ENCODE results near the gene TIE1. TPM values are rescaled to one million over a fixed set of nuclear protein-coding genes. Genes with fewer than 3 reads are reported as not detected.

TIE1 gene
- total and polyA plus RNA-seq, 2 of the 13 experiments (the other 11 are each of a cell fraction or from before 2014, with no cell fraction given) = 0.58 to 0.84 TPM

DNA sequence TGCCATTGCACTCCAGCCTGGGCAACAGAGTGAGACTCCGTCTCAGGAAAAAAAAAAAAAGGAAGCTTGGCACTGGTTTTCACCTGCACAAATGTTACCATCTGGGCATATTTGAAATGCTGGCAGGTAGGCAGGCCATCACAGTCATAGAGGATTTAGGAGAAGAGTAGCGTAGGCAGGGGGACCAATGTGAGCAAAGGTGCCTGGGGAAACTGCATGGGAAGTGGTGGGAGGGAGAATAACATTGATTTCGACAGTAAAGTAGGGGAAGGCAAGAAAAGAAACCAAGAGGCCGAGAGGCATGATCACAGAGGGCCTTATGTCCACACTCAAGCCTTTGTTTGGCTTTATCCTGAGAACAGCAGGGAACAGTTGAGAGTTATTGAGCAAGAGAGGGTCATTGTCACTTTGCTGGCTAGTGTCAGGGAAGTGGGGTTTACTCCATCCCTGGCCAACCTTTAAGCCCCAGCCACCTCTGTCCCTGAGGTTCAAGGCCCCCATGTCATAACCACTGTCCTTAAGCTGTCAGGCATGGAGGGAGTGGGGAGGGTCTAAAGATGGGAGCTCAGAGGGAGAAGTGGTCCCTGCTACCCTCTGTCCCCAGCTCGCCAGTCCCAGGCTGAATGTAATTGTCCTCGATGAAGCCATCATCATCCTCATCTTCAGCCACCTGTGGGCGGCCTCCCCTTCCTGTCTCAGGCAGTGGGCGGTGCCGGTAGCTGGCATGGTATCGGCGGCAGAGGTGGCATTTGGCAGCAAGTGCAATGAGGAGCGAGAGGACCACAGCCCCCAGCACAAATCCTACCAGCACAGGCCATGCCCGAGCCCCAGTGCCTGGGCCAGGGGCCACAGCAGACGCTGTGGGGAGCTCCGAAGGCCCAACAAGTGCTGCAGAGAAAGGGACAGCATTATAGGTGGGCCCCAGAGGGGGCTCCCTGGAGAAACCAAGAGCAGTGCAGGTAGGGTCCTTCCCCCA, 18.3 kb upstream of the TIE1 start (continued):
- no peak for TF ChIP-seq HNRNPK (IDR thresholded peaks at IDR 0.05; ENCODE audit: low read depth, low read length, poor library complexity, severe bottlenecking)
- TF ChIP-seq KLF15 (CRISPR knock-in tag; IDR thresholded peaks at IDR 0.05; ENCODE audit: borderline replicate concordance) = no peak
- TF ChIP-seq ZNF775 (CRISPR knock-in tag; IDR thresholded peaks at IDR 0.05; ENCODE audit: borderline replicate concordance) = no peak
- TF ChIP-seq, protein P1, sequence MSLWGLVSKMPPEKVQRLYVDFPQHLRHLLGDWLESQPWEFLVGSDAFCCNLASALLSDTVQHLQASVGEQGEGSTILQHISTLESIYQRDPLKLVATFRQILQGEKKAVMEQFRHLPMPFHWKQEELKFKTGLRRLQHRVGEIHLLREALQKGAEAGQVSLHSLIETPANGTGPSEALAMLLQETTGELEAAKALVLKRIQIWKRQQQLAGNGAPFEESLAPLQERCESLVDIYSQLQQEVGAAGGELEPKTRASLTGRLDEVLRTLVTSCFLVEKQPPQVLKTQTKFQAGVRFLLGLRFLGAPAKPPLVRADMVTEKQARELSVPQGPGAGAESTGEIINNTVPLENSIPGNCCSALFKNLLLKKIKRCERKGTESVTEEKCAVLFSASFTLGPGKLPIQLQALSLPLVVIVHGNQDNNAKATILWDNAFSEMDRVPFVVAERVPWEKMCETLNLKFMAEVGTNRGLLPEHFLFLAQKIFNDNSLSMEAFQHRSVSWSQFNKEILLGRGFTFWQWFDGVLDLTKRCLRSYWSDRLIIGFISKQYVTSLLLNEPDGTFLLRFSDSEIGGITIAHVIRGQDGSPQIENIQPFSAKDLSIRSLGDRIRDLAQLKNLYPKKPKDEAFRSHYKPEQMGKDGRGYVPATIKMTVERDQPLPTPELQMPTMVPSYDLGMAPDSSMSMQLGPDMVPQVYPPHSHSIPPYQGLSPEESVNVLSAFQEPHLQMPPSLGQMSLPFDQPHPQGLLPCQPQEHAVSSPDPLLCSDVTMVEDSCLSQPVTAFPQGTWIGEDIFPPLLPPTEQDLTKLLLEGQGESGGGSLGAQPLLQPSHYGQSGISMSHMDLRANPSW (CRISPR knock-in tag; IDR thresholded peaks at IDR 0.05; ENCODE audit: borderline replicate concordance) = no peak
- TF ChIP-seq, protein P2, sequence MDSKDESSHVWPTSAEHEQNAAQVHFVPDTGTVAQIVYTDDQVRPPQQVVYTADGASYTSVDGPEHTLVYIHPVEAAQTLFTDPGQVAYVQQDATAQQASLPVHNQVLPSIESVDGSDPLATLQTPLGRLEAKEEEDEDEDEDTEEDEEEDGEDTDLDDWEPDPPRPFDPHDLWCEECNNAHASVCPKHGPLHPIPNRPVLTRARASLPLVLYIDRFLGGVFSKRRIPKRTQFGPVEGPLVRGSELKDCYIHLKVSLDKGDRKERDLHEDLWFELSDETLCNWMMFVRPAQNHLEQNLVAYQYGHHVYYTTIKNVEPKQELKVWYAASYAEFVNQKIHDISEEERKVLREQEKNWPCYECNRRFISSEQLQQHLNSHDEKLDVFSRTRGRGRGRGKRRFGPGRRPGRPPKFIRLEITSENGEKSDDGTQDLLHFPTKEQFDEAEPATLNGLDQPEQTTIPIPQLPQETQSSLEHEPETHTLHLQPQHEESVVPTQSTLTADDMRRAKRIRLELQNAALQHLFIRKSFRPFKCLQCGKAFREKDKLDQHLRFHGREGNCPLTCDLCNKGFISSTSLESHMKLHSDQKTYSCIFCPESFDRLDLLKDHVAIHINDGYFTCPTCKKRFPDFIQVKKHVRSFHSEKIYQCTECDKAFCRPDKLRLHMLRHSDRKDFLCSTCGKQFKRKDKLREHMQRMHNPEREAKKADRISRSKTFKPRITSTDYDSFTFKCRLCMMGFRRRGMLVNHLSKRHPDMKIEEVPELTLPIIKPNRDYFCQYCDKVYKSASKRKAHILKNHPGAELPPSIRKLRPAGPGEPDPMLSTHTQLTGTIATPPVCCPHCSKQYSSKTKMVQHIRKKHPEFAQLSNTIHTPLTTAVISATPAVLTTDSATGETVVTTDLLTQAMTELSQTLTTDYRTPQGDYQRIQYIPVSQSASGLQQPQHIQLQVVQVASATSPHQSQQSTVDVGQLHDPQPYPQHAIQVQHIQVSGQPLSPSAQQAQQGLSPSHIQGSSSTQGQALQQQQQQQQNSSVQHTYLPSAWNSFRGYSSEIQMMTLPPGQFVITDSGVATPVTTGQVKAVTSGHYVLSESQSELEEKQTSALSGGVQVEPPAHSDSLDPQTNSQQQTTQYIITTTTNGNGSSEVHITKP (CRISPR knock-in tag; IDR thresholded peaks at IDR 0.05; ENCODE audit: low read depth) = peak; percentile 48; the same call in 1 of the 2 replicates
- TF ChIP-seq SMAD9 (CRISPR knock-in tag; IDR thresholded peaks at IDR 0.05) = no peak
- no peak for TF ChIP-seq SIN3B (IDR thresholded peaks at IDR 0.05; ENCODE audit: low read length)
- no peak for TF ChIP-seq ZNF724P (CRISPR knock-in tag; IDR thresholded peaks at IDR 0.05; ENCODE audit: borderline replicate concordance)
- no peak for TF ChIP-seq ZNF83 (CRISPR knock-in tag; IDR thresholded peaks at IDR 0.05; ENCODE audit: borderline replicate concordance)
- TF ChIP-seq ZNF124 (CRISPR knock-in tag; IDR thresholded peaks at IDR 0.05) = no peak
- no peak for TF ChIP-seq DNMT1 (CRISPR knock-in tag; IDR thresholded peaks at IDR 0.05)
- no peak for TF ChIP-seq ZNF367 (CRISPR knock-in tag; IDR thresholded peaks at IDR 0.05; ENCODE audit: borderline replicate concordance)
- TF ChIP-seq, protein P3, sequence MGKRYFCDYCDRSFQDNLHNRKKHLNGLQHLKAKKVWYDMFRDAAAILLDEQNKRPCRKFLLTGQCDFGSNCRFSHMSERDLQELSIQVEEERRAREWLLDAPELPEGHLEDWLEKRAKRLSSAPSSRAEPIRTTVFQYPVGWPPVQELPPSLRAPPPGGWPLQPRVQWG (CRISPR knock-in tag; IDR thresholded peaks at IDR 0.05; ENCODE audit: borderline replicate concordance, low read depth) = no peak
- peak; percentile 86 for TF ChIP-seq RARA (CRISPR knock-in tag; IDR thresholded peaks at IDR 0.05)
- TF ChIP-seq HNRNPH1 (optimal IDR thresholded peaks at IDR 0.05; ENCODE audit: low read depth, low read length) = no peak
- TF ChIP-seq MED13 (CRISPR knock-in tag; IDR thresholded peaks at IDR 0.05) = 0 out of 2 replicates have a peak, but pooled peaks have one; percentile 29
- no peak for TF ChIP-seq ZNF333 (CRISPR knock-in tag; IDR thresholded peaks at IDR 0.05; ENCODE audit: borderline replicate concordance)
- TF ChIP-seq, protein P4, sequence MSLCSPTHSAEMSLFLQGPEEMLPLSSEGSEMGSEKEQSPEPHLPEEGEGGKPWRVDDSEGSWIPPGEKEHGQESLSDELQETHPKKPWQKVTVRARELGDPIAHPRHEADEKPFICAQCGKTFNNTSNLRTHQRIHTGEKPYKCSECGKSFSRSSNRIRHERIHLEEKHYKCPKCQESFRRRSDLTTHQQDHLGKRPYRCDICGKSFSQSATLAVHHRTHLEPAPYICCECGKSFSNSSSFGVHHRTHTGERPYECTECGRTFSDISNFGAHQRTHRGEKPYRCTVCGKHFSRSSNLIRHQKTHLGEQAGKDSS (CRISPR knock-in tag; IDR thresholded peaks at IDR 0.05; ENCODE audit: borderline replicate concordance, low read depth) = no peak
- TF ChIP-seq ZNF644 (CRISPR knock-in tag; IDR thresholded peaks at IDR 0.05; ENCODE audit: low read depth) = peak; percentile 90
- no peak for TF ChIP-seq MAFG (CRISPR knock-in tag; IDR thresholded peaks at IDR 0.05)

Measured in HepG2 (cell line).